ENCODE measurements around the gene USP14. TPM values are rescaled to one million over a fixed set of nuclear protein-coding genes. Genes with fewer than 3 reads are reported as not detected.
A peak's percentile ranks its signal among the peaks of the same experiment; 100 is the strongest.

Gene USP14
- total and polyA plus RNA-seq, 2 experiments from 2014 or later = 18.4 to 59.5 TPM

DNA sequence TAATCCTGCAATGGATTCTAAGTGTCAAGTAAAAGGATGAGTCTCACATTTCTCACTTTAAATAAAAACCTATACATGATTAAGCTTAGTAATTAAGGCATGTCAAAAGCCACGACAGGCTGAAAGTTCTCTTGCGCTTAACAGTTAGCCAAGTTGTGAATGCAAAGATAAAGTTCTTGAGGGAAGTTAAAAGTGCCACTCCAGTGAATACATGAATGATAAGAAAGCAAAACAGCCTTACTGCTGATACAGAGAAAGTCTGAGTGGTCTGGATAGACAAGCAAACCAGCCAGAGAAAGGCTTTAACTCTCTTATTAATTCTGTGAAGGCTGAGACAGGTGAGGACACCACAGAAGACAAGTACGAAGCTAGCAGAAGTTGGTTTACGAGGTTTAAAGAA lies 96.8 kb downstream of the USP14 start:
- Histone ChIP-seq H3K9me3 (ENCODE audit: low read depth) (no peaks in the 10 kb centered on the region), H3K36me3 (peaks cover 47% of the 10 kb centered on the region), H3K4me1 (ENCODE audit: low read depth) (peaks cover 42% of the 10 kb centered on the region), H3K4me3 (peak overlapping the region; percentile 1), H3K27ac (peak overlapping the region; percentile 68), H3K27me3 (no peaks in the 10 kb centered on the region)
- TF ChIP-seq, protein P1, sequence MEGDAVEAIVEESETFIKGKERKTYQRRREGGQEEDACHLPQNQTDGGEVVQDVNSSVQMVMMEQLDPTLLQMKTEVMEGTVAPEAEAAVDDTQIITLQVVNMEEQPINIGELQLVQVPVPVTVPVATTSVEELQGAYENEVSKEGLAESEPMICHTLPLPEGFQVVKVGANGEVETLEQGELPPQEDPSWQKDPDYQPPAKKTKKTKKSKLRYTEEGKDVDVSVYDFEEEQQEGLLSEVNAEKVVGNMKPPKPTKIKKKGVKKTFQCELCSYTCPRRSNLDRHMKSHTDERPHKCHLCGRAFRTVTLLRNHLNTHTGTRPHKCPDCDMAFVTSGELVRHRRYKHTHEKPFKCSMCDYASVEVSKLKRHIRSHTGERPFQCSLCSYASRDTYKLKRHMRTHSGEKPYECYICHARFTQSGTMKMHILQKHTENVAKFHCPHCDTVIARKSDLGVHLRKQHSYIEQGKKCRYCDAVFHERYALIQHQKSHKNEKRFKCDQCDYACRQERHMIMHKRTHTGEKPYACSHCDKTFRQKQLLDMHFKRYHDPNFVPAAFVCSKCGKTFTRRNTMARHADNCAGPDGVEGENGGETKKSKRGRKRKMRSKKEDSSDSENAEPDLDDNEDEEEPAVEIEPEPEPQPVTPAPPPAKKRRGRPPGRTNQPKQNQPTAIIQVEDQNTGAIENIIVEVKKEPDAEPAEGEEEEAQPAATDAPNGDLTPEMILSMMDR (IDR thresholded peaks at IDR 0.05; ENCODE audit: low read depth, low read length) = no peak
- peak in 1 of 2 donors; percentile 32 for DNase-seq (ENCODE audit: low read depth in 1 of 2, low spot score in 1 of 2)

DNA sequence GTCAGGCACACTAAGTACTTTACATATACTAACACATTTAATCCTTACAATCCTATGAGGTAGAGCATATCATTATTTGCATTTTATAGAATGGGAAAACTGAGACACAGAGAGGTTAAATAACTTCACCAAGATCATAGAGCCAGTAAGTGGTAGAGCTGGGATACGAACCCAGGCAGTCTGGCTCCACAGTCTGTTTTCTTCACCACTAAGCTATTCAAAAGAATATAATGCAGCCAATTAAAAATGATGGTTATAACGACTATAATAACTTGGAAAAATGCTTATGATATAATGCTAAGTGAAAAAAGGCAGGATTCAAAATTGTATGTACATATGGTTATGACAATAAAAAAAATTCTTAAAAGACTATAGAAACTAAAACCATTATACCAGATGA lies 102.2 kb downstream of the USP14 start:
- Histone ChIP-seq H3K27me3 (no peaks in the 10 kb centered on the region), H3K4me3 (no peak overlapping the region), H3K4me1 (ENCODE audit: low read depth) (peaks cover 11% of the 10 kb centered on the region), H3K36me3 (peaks cover 46% of the 10 kb centered on the region), H3K9me3 (ENCODE audit: low read depth) (no peaks in the 10 kb centered on the region), H3K27ac (no peak overlapping the region)
- TF ChIP-seq, protein P1 (IDR thresholded peaks at IDR 0.05; ENCODE audit: low read depth, low read length) = no peak
- DNase-seq (ENCODE audit: low read depth in 1 of 2, low spot score in 1 of 2) = no peak

DNA sequence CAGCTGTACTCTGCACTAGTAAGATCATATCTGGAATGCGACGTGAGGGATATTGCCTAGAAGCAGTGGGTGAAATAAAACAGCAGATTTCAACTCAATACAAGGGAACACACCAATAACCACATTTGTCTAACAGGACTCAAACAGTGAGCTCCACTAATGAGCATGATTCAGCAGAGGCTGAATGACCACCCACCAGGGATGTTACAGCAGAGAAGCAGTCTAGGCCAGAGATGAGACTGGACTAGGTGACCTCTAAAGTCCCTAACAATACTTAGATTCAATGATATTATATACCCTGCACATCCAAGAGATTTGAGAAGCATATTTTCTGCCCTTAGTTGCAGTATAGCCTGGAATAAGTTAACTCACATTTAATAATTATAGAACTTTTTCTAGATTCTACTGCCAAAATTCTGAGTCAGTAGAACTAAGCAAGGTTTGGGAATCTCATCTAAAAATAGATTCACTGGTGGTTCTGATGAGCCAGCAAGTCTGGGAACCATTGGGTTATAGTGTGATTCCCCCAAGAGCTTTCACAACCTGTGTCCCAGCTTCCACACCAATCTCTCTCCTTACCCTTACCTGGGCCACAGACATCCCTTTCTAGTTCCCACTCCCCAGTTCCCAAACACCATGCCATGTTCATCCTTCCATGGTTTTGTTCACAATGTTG lies 103.2 kb downstream of the USP14 start:
- peak overlapping the region; percentile 46 for H3K27ac ChIP-seq
- TF ChIP-seq, protein P1 (IDR thresholded peaks at IDR 0.05; ENCODE audit: low read depth, low read length) = no peak
- no peaks in the 10 kb centered on the region for H3K27me3 ChIP-seq
- H3K4me3 ChIP-seq = no peak overlapping the region
- H3K9me3 ChIP-seq (ENCODE audit: low read depth) = no peaks in the 10 kb centered on the region
- H3K4me1 ChIP-seq (ENCODE audit: low read depth) = peaks cover under 1% of the 10 kb centered on the region
- H3K36me3 ChIP-seq = peaks cover 41% of the 10 kb centered on the region
- DNase-seq (ENCODE audit: low read depth in 1 of 2, low spot score in 1 of 2) = no peak

Other genes with a start within 250 kb of the USP14 start
- not detected in 2 replicates for gene TUBB8B, start 108.9 kb upstream of the USP14 start, total RNA-seq
- not detected in 2 replicates for gene TUBB8B, start 108.9 kb upstream of the USP14 start, polyA plus RNA-seq
- gene THOC1, start 109.5 kb downstream of the USP14 start, total RNA-seq = 37.0 and 88.5 TPM in 2 replicates
- 46.2 and 76.9 TPM in 2 replicates for gene THOC1, start 109.5 kb downstream of the USP14 start, polyA plus RNA-seq